ENCODE results near the gene RARS1.

DNA sequence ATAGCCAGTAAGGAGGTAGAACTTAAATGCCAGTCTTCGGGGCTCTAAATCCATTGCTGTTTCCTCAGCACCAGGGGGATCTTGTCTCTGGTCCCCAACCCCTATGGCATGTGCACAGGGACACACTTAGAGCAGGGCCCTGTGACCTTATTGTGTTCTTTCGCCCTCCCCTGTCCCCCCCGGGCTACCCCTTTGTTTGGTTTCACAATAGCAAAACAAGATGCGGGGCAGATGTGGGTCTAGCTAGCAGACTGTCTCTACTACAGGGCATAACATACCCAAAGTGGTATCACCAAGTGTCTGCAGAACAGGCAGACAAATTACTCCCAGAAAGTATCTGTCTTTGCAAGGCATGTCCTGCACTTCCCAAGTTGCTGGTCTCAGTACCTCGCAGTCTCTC, 44.9 kb downstream of the RARS1 start:
- TF ChIP-seq, protein P1, sequence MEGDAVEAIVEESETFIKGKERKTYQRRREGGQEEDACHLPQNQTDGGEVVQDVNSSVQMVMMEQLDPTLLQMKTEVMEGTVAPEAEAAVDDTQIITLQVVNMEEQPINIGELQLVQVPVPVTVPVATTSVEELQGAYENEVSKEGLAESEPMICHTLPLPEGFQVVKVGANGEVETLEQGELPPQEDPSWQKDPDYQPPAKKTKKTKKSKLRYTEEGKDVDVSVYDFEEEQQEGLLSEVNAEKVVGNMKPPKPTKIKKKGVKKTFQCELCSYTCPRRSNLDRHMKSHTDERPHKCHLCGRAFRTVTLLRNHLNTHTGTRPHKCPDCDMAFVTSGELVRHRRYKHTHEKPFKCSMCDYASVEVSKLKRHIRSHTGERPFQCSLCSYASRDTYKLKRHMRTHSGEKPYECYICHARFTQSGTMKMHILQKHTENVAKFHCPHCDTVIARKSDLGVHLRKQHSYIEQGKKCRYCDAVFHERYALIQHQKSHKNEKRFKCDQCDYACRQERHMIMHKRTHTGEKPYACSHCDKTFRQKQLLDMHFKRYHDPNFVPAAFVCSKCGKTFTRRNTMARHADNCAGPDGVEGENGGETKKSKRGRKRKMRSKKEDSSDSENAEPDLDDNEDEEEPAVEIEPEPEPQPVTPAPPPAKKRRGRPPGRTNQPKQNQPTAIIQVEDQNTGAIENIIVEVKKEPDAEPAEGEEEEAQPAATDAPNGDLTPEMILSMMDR (IDR thresholded peaks at IDR 0.05; ENCODE audit: low read depth, low read length): no peak
- TF ChIP-seq, protein P2, sequence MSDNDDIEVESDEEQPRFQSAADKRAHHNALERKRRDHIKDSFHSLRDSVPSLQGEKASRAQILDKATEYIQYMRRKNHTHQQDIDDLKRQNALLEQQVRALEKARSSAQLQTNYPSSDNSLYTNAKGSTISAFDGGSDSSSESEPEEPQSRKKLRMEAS (IDR thresholded peaks at IDR 0.05; ENCODE audit: low read depth, low read length): no peak
- TF ChIP-seq POLR2A (IDR thresholded peaks at IDR 0.05; ENCODE audit: extremely low read depth, insufficient read length): no peak
- TF ChIP-seq MYC (IDR thresholded peaks at IDR 0.05; ENCODE audit: low read depth, low read length): no peak
